ENCODE measurements around the gene TNFSF15. TPM values are rescaled to one million over a fixed set of nuclear protein-coding genes. Genes with fewer than 3 reads are reported as not detected.

The TNFSF15 gene
- total RNA-seq, 6 donors from 2014 or later = 1.4 to 11.0 (median 5.6) TPM

- H3K27me3 ChIP-seq = no peaks in the 10 kb centered on the region
- H3K36me3 ChIP-seq = no peaks in the 10 kb centered on the region
- TF ChIP-seq POLR2A (IDR thresholded peaks at IDR 0.05) (no peak), EP300 (IDR thresholded peaks at IDR 0.05) (no peak), POLR2AphosphoS5 (IDR thresholded peaks at IDR 0.05) (no peak), CTCF (IDR thresholded peaks at IDR 0.05) (no peak)
- H3K9me3 ChIP-seq = no peaks in the 10 kb centered on the region
- no peak for DNase-seq
- H3K27ac ChIP-seq = no peak overlapping the region
- H3K4me1 ChIP-seq = no peaks in the 10 kb centered on the region
- no peak overlapping the region for H3K4me3 ChIP-seq
- no peak for ATAC-seq (ENCODE audit: low FRiP score in 2 of 2)
- WGBS, 2 donors = 63 to 70% methylated on average over 9 of the region's 9 CpGs
Observed at GRCh38 chr9:114757984-114758383, 47.9 kb downstream of the TNFSF15 start.

DNA sequence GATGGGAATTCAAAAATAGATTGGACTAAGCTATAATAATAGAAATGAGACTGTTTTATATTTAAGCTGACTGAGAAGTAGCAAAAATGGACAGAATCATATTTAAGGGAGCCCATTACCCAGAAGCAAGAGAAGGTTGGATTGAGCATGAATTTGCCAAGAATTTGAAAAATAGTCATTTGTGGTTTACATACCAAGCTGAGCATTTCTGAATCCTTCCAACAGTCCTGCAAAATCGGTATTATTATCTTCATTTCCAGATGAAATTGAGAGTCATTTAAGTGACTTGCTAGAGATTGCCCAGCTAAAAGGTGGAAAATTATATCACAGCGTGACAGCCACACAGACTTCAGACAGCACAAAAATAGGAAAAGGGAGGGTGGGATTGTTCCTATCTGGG is 48.4 kb downstream of the TNFSF15 start:
- ATAC-seq (ENCODE audit: low FRiP score in 2 of 2) = no peak
- Histone ChIP-seq H3K36me3 (no peaks in the 10 kb centered on the region), H3K27ac (no peak overlapping the region), H3K4me1 (no peaks in the 10 kb centered on the region), H3K27me3 (no peaks in the 10 kb centered on the region), H3K9me3 (no peaks in the 10 kb centered on the region), H3K4me3 (no peak overlapping the region)
- DNase-seq = no peak
- 90 to 95% methylated on average over 2 of the region's 2 CpGs for WGBS, 2 donors
- TF ChIP-seq CTCF (IDR thresholded peaks at IDR 0.05) (no peak), EP300 (IDR thresholded peaks at IDR 0.05) (no peak), POLR2AphosphoS5 (IDR thresholded peaks at IDR 0.05) (no peak), POLR2A (IDR thresholded peaks at IDR 0.05) (no peak)

DNA sequence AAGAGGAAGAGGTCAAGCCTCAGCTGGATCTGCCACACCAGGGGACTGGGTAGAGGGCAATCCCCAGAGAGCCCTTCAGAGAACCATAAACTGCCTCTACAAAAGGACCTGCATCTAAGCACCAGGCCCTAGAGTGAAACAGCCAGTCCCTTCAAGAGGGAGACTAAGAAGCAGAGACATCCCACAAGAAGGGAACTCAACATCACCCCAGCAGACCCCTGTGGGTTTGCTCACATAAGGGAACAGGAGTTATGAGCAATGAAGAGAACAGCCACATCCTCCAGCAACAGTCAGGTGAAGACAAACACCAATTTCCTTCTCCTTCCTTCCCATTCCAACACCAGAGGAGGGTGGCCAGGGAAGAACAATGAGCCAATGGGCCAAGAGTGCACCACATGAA is 48.9 kb downstream of the TNFSF15 start:
- Histone ChIP-seq H3K4me3 (no peak overlapping the region), H3K36me3 (no peaks in the 10 kb centered on the region), H3K27ac (no peak overlapping the region), H3K4me1 (no peaks in the 10 kb centered on the region), H3K9me3 (no peaks in the 10 kb centered on the region), H3K27me3 (no peaks in the 10 kb centered on the region)
- ATAC-seq (ENCODE audit: low FRiP score in 2 of 2) (no peak), DNase-seq (no peak)
- no peak for TF ChIP-seq POLR2A (IDR thresholded peaks at IDR 0.05)

DNA sequence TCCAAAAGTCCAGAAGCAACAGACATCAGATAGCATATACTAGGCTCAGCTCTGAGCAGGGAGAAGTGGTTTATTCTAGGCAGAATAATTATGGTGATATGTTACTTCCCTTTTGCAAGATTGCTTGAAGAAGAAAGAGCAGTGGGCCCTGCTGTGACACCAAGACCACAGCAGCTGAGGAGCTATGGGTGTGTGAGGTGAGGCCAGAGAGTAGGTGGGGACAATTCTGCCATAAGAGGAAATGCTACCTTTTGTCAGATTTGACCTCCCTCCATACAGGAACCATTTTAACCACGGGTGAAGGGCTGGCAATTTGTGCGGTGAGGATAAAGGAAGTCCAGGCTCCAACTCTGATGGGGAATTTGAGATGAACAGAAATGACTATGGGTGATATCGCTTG is 51.3 kb downstream of the TNFSF15 start:
- WGBS, 2 donors = 72 to 77% methylated on average over 3 of the region's 3 CpGs
- H3K27ac ChIP-seq = no peak overlapping the region
- H3K4me3 ChIP-seq = no peak overlapping the region
- H3K36me3 ChIP-seq = no peaks in the 10 kb centered on the region
- DNase-seq = no peak
- H3K4me1 ChIP-seq = no peaks in the 10 kb centered on the region
- no peak for TF ChIP-seq POLR2AphosphoS5 (IDR thresholded peaks at IDR 0.05)
- no peak for TF ChIP-seq CTCF (IDR thresholded peaks at IDR 0.05)
- TF ChIP-seq POLR2A (IDR thresholded peaks at IDR 0.05) = no peak
- TF ChIP-seq EP300 (IDR thresholded peaks at IDR 0.05) = no peak
- H3K27me3 ChIP-seq = no peaks in the 10 kb centered on the region
- no peak for ATAC-seq (ENCODE audit: low FRiP score in 2 of 2)
- no peaks in the 10 kb centered on the region for H3K9me3 ChIP-seq

DNA sequence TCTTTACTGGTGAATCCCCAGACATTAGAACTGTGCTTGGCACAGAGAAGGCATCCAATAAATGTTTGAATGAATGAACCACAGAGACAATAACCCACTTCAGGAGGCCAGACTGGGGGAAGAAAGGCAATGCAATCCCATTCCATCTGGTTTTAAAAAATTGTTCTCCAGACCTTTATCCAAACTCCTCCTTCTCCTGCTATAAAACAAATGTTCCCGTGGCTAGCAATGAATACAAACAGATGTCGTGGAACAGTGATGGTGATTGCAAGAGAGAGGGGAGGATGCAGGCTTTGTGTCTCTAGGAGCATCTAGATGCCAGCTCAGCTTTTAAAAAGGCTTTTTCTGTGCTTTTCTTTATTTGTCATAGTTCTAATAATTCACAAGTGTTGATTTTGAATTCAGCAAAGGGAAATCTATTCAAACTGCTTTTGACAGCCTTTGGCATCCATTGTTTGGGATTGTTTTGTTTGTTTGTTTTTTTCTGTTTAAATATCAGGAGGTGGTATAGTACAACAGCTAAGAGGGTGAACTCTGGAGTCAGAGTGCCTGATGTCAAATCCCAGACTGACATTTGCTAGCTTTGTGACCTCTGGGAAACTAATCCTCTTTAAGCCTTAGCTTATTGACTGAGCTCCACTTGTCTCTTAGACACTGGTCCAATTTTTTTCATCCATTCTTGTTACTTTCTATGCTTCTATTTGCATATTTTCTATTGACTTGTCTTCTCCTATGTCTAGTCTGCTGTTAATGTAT is 59.1 kb downstream of the TNFSF15 start:
- Histone ChIP-seq H3K27ac (no peak overlapping the region), H3K4me3 (no peak overlapping the region), H3K4me1 (no peaks in the 10 kb centered on the region), H3K36me3 (no peaks in the 10 kb centered on the region), H3K9me3 (no peaks in the 10 kb centered on the region), H3K27me3 (no peaks in the 10 kb centered on the region)
- TF ChIP-seq CTCF (IDR thresholded peaks at IDR 0.05) (no peak), POLR2AphosphoS5 (IDR thresholded peaks at IDR 0.05) (no peak), EP300 (IDR thresholded peaks at IDR 0.05) (no peak), POLR2A (IDR thresholded peaks at IDR 0.05) (no peak)
- DNase-seq = no peak
- WGBS, 2 donors = 55 to 57% methylated on average over 2 of the region's 2 CpGs
- ATAC-seq (ENCODE audit: low FRiP score in 2 of 2) = peak in 1 of 2 donors; percentile 46
